Measurements from ENCODE around the gene GFRA1.

Gene GFRA1

DNA sequence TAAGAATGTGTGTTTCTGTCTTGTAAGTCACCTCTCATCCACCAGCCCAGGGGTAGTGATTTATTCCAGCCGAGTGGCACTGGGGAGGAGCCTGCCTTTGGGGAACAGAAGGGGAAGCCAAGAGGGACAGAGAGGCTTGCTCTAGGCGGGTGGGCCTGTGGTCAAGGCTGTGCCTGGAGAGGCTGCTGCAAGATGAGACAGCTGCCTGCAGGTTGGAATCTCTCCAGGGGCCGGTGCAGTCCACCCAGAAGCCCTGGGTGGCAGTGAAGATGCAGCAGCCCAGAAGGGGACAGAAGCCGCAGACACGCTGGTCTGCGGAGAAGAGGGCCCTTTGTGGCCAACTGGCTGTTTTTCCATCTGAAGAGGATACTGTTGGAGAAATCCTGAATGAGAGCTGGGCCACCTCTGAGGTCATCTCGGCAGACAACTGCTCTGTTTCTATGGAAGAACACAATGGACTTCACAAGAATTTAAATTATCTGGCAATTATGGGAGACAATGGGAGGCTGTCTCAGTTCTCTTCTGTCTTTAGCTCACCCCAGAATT is 175.7 kb downstream of the GFRA1 start:
- DNase-seq = no peak

- no peak for DNase-seq
These were observed 176.5 kb downstream of the GFRA1 start for GRCh38 chr10:116096526-116096925.

DNA sequence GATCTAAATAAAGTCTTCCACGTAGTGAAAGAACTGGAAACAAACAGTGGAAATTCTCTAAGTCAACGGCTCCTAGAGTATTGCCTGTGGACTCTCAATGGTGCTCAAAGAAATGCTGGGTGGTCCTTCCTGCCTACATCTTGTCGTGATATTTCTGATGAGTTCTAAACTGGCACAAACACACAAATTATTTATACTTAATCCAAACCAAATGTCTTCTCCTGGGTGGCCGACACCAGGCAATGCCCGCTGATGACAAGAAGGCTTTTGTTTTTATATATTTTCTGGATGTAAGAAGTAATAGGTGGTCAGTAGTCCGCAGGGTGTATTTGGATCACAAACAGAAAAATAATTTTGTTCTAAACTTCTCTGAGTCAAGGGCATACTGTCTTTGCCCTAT is 178.7 kb downstream of the GFRA1 start:
- DNase-seq = no peak

DNA sequence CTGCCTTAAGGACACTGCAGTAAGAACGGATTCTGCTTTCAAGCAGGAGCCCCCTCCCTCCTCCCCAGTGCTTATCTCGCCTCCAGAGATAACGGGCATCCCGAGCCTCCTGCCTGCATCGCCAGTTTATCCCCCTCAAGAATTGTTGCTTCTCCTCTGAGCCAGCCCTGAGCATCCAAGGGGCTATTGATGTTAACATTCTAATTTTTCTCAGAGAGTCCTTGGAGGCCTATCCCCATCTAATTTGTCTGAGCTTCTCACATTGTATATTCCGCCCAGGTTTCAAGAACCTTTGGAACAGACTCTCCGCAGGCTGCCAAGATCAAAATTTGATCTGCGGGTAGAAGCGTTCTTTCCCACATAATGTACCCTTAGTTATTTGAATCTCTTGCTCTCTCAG is 180.0 kb downstream of the GFRA1 start:
- DNase-seq = no peak

- DNase-seq = no peak
These were observed 184.0 kb downstream of the GFRA1 start for GRCh38 chr10:116088985-116089384.

GRCh38 chr10:116085323-116085722 is 187.7 kb downstream of the GFRA1 start:
- DNase-seq = no peak

- no peak for DNase-seq
These were observed 188.8 kb downstream of the GFRA1 start for GRCh38 chr10:116084161-116084560.

DNA sequence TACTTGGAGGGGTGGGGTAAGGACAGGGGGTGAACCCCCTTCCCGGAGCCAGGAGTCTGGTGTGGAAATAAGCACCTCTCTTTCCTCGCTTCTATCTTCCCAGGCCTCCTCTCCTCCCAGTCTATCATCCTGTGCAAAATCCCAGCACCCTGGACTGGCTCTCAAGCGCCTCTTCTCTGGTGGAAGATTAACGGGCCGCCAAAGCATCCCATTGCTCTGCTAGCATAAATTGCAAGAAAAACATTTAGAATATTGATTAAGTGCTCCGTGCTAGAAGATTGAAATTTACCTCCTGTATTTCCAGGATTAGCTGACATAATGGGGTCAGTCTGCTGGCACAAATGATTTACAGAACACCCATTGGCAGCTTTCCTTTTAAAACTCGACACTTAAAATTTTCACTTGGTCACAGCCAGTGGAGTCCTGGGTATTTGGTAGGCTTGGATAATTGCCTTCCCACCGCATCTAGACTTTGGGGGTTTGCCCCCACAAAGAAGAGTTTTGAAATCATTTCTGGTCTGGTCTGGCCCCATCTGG is 189.7 kb downstream of the GFRA1 start:
- DNase-seq = no peak

- DNase-seq = no peak
These were observed 190.2 kb downstream of the GFRA1 start for GRCh38 chr10:116082762-116083161.

GRCh38 chr10:116082206-116082605 is 190.8 kb downstream of the GFRA1 start:
- no peak for DNase-seq

DNA sequence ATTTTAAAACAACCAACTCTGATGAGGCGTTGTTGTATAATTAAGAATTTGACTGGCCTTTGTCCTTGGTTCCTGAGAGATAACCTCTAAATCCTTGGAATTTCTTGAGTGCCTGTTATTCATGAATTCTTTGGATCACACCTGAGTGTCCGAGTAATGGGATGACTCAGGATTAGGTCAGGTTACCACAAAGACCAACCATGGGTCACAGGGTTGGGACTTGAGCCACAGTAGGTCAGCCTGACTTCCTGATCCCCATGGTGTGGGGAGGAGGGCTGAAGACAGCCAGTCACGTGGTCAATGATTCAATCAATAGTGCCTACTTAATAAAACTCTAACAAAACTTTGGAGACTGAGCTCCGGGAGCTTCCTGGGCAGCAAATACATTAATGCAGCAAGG is 192.5 kb downstream of the GFRA1 start:
- no peak for DNase-seq

DNA sequence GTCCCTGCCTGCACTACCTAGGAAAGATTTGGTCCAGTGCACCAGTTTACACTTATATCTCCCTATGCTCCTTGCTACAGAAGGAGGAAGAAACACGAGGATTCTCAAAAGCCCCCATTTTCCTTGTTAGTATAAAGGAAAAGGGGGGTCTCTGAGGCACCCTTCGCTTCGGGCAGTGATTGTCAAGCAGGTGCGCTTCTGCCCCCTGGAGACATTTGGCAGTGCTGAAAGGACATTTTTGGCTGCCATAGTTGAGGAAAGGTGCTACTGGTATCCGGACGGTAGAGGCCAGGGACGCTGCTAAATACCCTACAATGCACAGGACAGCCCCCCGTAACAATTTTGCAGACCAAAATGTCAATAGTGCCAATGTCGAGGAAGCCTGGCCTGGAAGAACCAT is 193.7 kb downstream of the GFRA1 start:
- no peak for DNase-seq

GRCh38 chr10:116076621-116077020 is 196.4 kb downstream of the GFRA1 start:
- no peak for DNase-seq

GRCh38 chr10:116073510-116073909 is 199.5 kb downstream of the GFRA1 start:
- DNase-seq = no peak

- DNase-seq = no peak
These were observed 200.0 kb downstream of the GFRA1 start for GRCh38 chr10:116073001-116073400.

GRCh38 chr10:116071453-116072148 is 201.4 kb downstream of the GFRA1 start:
- no peak for DNase-seq

- DNase-seq = no peak
These were observed 202.2 kb downstream of the GFRA1 start for GRCh38 chr10:116070743-116071320.

DNA sequence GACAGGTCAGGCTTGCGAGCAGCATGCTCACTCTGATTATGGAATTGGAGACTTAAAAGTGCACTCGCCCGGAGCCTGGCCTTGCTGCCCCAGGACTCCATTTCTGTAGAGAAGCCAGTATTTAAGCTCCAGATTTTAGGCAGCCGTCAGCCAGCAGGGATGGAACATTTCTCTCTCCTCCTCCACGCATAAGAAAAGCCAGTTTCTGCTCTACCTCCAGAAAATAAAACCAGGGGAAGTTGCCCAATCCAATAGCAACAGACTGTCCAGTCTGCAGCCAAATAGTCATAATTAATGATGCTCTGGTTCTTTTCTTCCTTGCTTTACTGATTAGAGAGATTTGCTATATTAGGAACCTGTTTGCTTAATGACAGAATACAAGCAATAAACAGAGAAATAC is 203.2 kb downstream of the GFRA1 start:
- no peak for DNase-seq

- DNase-seq = no peak
These were observed 205.2 kb downstream of the GFRA1 start for GRCh38 chr10:116067825-116068224.

GRCh38 chr10:116063107-116063506 is 209.9 kb downstream of the GFRA1 start:
- no peak for DNase-seq

- no peak for DNase-seq
These were observed 212.1 kb downstream of the GFRA1 start for GRCh38 chr10:116060864-116061263.

GRCh38 chr10:116059320-116059719 is 213.7 kb downstream of the GFRA1 start:
- DNase-seq = no peak

DNA sequence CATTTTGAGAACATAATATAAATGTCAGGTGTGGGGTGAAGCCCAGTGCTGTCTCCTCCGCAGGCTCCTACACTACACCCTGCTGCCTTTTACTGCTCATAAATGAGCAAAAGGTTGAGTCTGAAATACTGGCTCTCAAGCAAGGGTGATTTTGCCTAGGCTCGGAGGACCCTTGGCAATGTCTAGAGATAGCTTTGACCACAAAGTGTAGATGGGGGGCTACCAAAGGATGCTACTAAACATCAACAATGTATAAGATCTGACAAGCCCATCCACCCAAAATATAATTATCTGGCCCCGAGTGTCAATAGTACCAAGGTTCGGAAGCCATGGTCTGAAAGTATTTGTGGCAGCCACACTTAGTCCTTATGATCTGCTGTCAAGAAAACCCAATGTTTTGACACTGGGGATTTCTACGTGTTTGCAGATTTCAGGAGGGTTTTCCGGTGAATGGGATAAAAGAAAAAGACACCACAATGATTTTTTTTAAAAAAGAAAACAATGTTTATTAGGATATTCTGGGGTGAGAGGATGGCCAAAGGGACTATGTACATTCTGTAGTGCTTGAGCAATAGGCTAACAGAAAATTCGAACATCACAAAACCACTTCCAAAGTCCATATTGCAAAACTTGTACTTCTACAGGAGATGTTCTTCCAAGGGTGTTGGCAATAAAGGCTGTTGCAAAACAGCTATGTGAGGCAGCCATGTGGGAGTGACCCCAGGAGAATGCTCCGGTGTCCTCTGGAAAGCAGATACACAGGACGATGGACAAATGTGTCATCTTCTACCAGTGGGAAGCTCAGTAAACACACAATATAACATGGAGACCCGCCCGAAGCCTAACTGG is 216.3 kb downstream of the GFRA1 start:
- DNase-seq = no peak

- DNase-seq = no peak
These were observed 217.1 kb downstream of the GFRA1 start for GRCh38 chr10:116055917-116056252.
